ENCODE results near the gene ZNF695. TPM values are rescaled to one million over a fixed set of nuclear protein-coding genes. Genes with fewer than 3 reads are reported as not detected.

Gene ZNF695
- total and polyA plus RNA-seq, 9 of the 15 experiments (the other 6 are each of a cell fraction or from before 2014, with no cell fraction given) = 8.7 to 15.2 (median 10.9) TPM

- 0 out of 6 replicates have a peak, but pooled peaks of 1 of the 3 experiments have one; percentile 18 for TF ChIP-seq CTCF (IDR thresholded peaks at IDR 0.05 in 2 of 3, conservative IDR thresholded peaks at IDR 0.05 in 1 of 3; ENCODE audit: insufficient read depth in 2 of 3, low read depth in 1 of 3, low read length in 3 of 3)
These were observed 35.5 kb upstream of the ZNF695 start (continued) for GRCh38 chr1:247043406-247043805.

GRCh38 chr1:247037511-247038320, 29.9 kb upstream of the ZNF695 start:
- no TSS peak for BruUV-seq (replicated peaks)
- no peak for DNase-seq (ENCODE audit: extremely low read depth in 1 of 4, low spot score in 3 of 4)
- WGBS (ENCODE audit: insufficient coverage, low coverage, missing lambda C conversion rate) = 81% methylated on average over 6 of the region's 6 CpGs
- no peak for TF ChIP-seq CCNT2 (IDR thresholded peaks at IDR 0.05; ENCODE audit: borderline replicate concordance, extremely low read depth, insufficient read length, low read depth, low read length)
- TF ChIP-seq RAD21 (CRISPR knock-in tag; conservative IDR thresholded peaks at IDR 0.05 in 1 of 2, IDR thresholded peaks at IDR 0.05 in 1 of 2) = 0 out of 4 replicates have a peak, but pooled peaks of 1 of the 2 experiments have one; percentile 3
- TF ChIP-seq REST (IDR thresholded peaks at IDR 0.05; ENCODE audit: borderline replicate concordance) = no peak
- no peak for TF ChIP-seq REST (CRISPR knock-in tag; IDR thresholded peaks at IDR 0.05; ENCODE audit: low read depth)
- no peak for TF ChIP-seq KAT2B (IDR thresholded peaks at IDR 0.05; ENCODE audit: low read depth, low read length)
- TF ChIP-seq ZNF274 (IDR thresholded peaks at IDR 0.05; ENCODE audit: borderline replicate concordance, low read depth, low read length) = peak; percentile 97
- TF ChIP-seq XRCC3 (IDR thresholded peaks at IDR 0.05) = 0 out of 2 replicates have a peak, but pooled peaks have one; percentile 41
- TF ChIP-seq ZNF75A (CRISPR knock-in tag; IDR thresholded peaks at IDR 0.05) = 0 out of 2 replicates have a peak, but pooled peaks have one; percentile 64

More at GRCh38 chr1:247037511-247038320, 29.9 kb upstream of the ZNF695 start:
- Histone ChIP-seq H3K9me3 (replicated peaks; ENCODE audit: control insufficient read depth, insufficient read depth, low read depth, low read length) (peaks cover 29% of the 10 kb centered on the region), H3K4me1 (replicated peaks in 1 of 2; ENCODE audit: control insufficient read depth in 2 of 2, insufficient read depth in 2 of 2, low read length in 2 of 2) (no peaks in the 10 kb centered on the region), H3K79me2 (ENCODE audit: control insufficient read depth, insufficient read depth, low read length) (peaks cover 10% of the 10 kb centered on the region; the same call in 1 of the 3 replicates), H3K27me3 (ENCODE audit: control insufficient read depth in 2 of 2, insufficient read depth in 2 of 2, low read length in 2 of 2) (no peaks in the 10 kb centered on the region), H2AFZ (ENCODE audit: low read depth, low read length) (no peak overlapping the region), H3K27ac (ENCODE audit: extremely low read depth, low read depth, low read length) (no peak overlapping the region), H3K9ac (ENCODE audit: insufficient read depth in 1 of 2, low read depth in 2 of 2, low read length in 2 of 2) (no peak overlapping the region), H4K20me1 (replicated peaks; ENCODE audit: control insufficient read depth, insufficient read depth, low read length) (no peaks in the 10 kb centered on the region), H3K9me1 (ENCODE audit: control insufficient read depth, insufficient read depth, low read length) (no peaks in the 10 kb centered on the region), H3K4me2 (ENCODE audit: insufficient read depth, low read length) (no peak overlapping the region), H3K4me3 (no peak overlapping the region), H3K36me3 (ENCODE audit: control insufficient read depth, insufficient read depth, low read length) (peaks cover 23% of the 10 kb centered on the region)
- intact Hi-C loops (cut with micrococcal nuclease) = no loop called here
- ChIA-PET POLR2A (no interaction called here), CTCF (ENCODE audit: low intra/inter-chr PET ratio) (no interaction called here)
- no peak for FAIRE-seq
- in situ Hi-C loops (cut with MboI) = no loop called here
- no peak for ATAC-seq

Data from K562 (cell line).